Suprapubic skin (tissue), 4 donors: ENCODE measurements around the gene RAP2B. TPM values are rescaled to one million over a fixed set of nuclear protein-coding genes. Genes with fewer than 3 reads are reported as not detected.
A peak's percentile ranks its signal among the peaks of the same experiment; 100 is the strongest.

Experiments used
- DNase-seq, 2 donors: peaks; one replicate each; pipeline ENCODE4 v3.0.0-alpha.2; 2019; ENCODE audit warnings: low spot score in 2 of 2
- H3K27ac ChIP-seq: fragments of 200-600 bp; sonication (generic); one replicate; pipeline ENCODE4 v1.5.1; 2019
- H3K27me3 ChIP-seq: fragments of 200-600 bp; sonication (generic); one replicate; pipeline ENCODE4 v1.5.1; 2019
- H3K36me3 ChIP-seq: fragments of 200-600 bp; sonication (generic); one replicate; pipeline ENCODE4 v1.5.1; 2019
- H3K4me1 ChIP-seq: fragments of 200-600 bp; sonication (generic); one replicate; pipeline ENCODE4 v1.5.1; 2019
- H3K4me3 ChIP-seq: fragments of 200-600 bp; sonication (generic); one replicate; pipeline ENCODE4 v1.5.1; 2019; ENCODE audit warnings: mild to moderate bottlenecking
- H3K9me3 ChIP-seq: fragments of 200-600 bp; sonication (generic); one replicate; pipeline ENCODE4 v1.5.1; 2019
- EP300 ChIP-seq: sonication (generic); formaldehyde crosslinking; IDR thresholded peaks from one replicate; pipeline ENCODE4 v1.6.1; 2017; ENCODE audit warnings: antibody characterized with exemption
- POLR2A ChIP-seq, 2 donors: fragments of 450-650 bp; IDR thresholded peaks; one replicate each; pipeline ENCODE4 v1.6.1; 2017; ENCODE audit warnings: antibody characterized with exemption in 2 of 2, mild to moderate bottlenecking in 2 of 2, moderate library complexity in 2 of 2
- POLR2AphosphoS5 ChIP-seq, 3 donors: sonication (generic); formaldehyde crosslinking; IDR thresholded peaks; one replicate each; pipeline ENCODE4 v1.6.1; 2017; ENCODE audit warnings: antibody characterized with exemption in 3 of 3
- WGBS: methylation state at CpG from one replicate; pipeline ENCODE4 v1.1.5; 2018; 5-methylcytosine and 5-hydroxymethylcytosine counted together
- total RNA-seq, 4 donors: library from RNA; depleted of rRNA; stranded (reverse); fragments of >200 nt; gene quantifications; one replicate each; pipeline ENCODE4 v1.1.0, GENCODE V29; 2016
- TF ChIP-seq, protein P1 (sequence below), 2 donors: fragments of 200-600 bp in 1 of 2; fragments of 450-650 bp in 1 of 2; sonication (generic) in 1 of 2; IDR thresholded peaks; one replicate each; pipeline ENCODE4 v1.5.1; 2016 to 2019; ENCODE audit warnings: antibody characterized with exemption in 2 of 2, mild to moderate bottlenecking in 1 of 2, moderate library complexity in 1 of 2

The RAP2B gene
- total RNA-seq, 4 donors from 2014 or later, result 13.8 to 27.4 (median 21.0) TPM

DNA sequence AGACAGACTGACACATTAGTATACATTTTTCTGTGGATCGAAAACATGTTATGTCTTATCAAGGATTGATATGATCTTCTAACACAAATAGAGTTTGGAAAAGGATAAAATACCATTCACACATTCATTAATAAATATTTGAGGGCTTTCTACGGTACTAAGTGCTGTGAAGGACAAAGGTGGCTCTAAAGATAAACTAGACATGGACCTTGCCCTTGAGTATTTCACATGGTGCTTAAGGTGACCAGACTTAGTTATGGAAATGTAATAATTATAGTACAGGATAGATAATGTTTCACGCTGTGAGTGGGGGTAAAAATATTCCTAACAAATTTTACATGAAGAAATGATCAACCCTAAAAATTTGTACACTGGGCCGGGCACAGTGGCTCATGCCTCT is 3.8 kb upstream of the RAP2B start:
- no peaks in the 10 kb centered on the region for H3K27me3 ChIP-seq
- no peaks in the 10 kb centered on the region for H3K36me3 ChIP-seq
- H3K4me1 ChIP-seq, result peaks cover 10% of the 10 kb centered on the region
- 71% methylated on average over 4 of the region's 4 CpGs for WGBS
- H3K9me3 ChIP-seq, result no peaks in the 10 kb centered on the region
- no peak for DNase-seq
- TF ChIP-seq, protein P1, sequence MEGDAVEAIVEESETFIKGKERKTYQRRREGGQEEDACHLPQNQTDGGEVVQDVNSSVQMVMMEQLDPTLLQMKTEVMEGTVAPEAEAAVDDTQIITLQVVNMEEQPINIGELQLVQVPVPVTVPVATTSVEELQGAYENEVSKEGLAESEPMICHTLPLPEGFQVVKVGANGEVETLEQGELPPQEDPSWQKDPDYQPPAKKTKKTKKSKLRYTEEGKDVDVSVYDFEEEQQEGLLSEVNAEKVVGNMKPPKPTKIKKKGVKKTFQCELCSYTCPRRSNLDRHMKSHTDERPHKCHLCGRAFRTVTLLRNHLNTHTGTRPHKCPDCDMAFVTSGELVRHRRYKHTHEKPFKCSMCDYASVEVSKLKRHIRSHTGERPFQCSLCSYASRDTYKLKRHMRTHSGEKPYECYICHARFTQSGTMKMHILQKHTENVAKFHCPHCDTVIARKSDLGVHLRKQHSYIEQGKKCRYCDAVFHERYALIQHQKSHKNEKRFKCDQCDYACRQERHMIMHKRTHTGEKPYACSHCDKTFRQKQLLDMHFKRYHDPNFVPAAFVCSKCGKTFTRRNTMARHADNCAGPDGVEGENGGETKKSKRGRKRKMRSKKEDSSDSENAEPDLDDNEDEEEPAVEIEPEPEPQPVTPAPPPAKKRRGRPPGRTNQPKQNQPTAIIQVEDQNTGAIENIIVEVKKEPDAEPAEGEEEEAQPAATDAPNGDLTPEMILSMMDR (IDR thresholded peaks at IDR 0.05), result no peak
- TF ChIP-seq POLR2A (IDR thresholded peaks at IDR 0.05) (no peak), EP300 (no peak), POLR2AphosphoS5 (IDR thresholded peaks at IDR 0.05) (no peak)
- H3K27ac ChIP-seq, result no peak overlapping the region
- H3K4me3 ChIP-seq, result no peak overlapping the region

DNA sequence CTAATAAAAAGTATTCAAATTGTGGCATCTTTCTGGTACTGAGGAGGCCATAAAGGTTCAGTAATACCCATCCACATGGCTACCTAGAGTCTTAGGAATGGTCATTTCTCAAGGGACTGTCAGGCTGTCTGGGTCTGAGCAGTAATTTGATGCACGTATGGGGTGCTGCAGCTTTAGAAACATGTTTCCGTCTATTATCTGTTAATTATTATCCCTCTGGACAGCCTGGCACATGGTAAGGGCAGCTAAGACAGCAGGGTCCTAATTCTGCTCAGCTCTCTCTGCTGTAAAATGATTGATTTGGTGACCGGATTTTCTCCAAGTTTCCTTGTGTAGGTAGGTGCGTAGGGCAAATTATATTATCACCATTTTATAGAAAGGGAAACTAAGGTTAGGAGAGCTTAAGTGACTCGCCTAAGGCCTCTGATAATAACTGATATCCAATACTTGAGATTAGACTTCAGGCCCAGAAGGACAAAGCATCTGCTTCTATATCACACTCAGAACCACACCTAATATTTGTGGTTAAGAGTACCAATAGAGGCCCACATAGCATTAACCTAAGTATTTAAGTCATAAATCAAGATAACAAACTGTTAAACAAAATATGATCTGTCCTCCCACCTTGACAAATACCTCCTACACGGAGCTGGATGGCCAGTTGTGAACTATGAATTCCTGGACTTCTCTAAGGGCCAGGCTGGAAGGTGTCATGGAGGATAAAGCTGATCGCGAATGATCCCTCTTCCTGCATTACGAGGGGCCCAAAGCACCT is 2.9 kb upstream of the RAP2B start:
- 86% methylated on average over 9 of the region's 9 CpGs for WGBS
- peaks cover 16% of the 10 kb centered on the region for H3K4me1 ChIP-seq
- H3K9me3 ChIP-seq, result no peaks in the 10 kb centered on the region
- no peaks in the 10 kb centered on the region for H3K27me3 ChIP-seq
- TF ChIP-seq, protein P1 (IDR thresholded peaks at IDR 0.05), result no peak
- no peak for TF ChIP-seq POLR2AphosphoS5 (IDR thresholded peaks at IDR 0.05)
- TF ChIP-seq EP300, result no peak
- no peak for TF ChIP-seq POLR2A (IDR thresholded peaks at IDR 0.05)
- no peak overlapping the region for H3K27ac ChIP-seq
- H3K4me3 ChIP-seq, result no peak overlapping the region
- no peak for DNase-seq
- no peaks in the 10 kb centered on the region for H3K36me3 ChIP-seq

DNA sequence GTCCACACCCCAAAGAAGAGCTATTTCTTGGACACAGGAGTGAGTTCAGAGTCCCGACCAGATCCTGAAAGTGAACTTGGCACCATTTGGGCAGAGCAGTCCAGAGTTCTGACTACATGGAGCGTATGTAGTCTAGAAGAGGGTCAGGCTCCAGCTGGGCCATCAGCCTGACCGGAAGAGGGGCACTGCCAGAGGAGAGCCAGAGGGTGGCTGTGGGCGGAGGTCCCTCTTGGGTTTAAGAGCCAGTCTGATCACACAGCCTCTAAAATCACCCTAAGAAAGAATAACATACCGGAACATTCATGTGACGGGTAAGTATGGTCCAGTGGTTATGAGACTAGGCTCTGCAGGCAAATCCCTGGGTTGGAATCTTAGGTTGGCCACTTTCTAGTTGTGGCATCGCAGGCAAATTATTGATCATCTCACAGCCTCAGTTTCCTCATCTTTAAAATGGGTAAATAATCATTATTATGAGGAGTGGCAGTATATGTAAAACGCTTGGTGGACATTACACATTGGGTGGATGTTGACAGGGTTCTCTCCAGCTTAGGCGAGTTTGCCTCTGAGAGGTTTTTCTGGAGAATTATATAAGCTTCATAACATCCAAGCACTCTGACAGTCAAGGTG is 2.1 kb upstream of the RAP2B start:
- H3K9me3 ChIP-seq, result no peaks in the 10 kb centered on the region
- TF ChIP-seq EP300, result no peak
- no peak for TF ChIP-seq POLR2A (IDR thresholded peaks at IDR 0.05)
- TF ChIP-seq POLR2AphosphoS5 (IDR thresholded peaks at IDR 0.05), result no peak
- TF ChIP-seq, protein P1 (IDR thresholded peaks at IDR 0.05), result no peak
- H3K4me1 ChIP-seq, result peaks cover 23% of the 10 kb centered on the region
- peak overlapping the region; percentile 96 for H3K27ac ChIP-seq
- WGBS, result 84% methylated on average over 9 of the region's 9 CpGs
- H3K27me3 ChIP-seq, result no peaks in the 10 kb centered on the region
- peak overlapping the region; percentile 83 for H3K4me3 ChIP-seq
- DNase-seq, result no peak
- H3K36me3 ChIP-seq, result no peaks in the 10 kb centered on the region

DNA sequence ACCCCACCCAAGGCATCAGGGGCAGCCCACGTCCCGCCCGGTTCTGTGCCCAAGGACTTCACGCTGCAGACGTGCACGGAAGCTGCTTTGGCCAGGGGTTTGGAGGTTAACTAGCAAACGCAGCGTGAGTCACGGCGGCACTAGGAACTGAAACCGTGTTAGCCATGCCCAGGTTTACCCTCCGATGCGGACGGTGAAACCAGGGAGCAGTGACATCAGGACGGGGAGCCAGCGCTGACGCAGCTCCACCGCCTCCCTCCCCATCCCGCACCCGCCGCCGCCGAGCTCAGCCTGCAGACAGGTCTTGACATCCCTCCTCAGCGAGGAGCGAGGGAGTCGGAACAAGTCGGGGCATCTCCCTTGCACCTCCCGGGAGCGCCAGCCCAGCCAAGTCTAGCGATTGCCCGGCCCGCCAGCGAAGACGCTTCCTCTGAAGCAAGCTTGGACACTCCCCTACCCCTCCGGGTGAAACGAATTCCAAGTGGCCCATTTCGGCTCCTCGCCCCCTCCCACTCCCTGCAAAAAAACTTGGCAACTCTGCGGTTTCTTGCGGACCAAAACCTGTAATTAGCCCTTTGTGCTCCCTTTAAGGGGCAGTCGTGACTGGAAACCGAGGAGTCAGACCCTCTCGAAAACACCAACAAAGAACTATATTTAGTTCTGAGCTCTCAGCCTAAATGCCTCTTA is 1.4 kb upstream of the RAP2B start:
- no peaks in the 10 kb centered on the region for H3K9me3 ChIP-seq
- H3K27me3 ChIP-seq, result no peaks in the 10 kb centered on the region
- H3K36me3 ChIP-seq, result no peaks in the 10 kb centered on the region
- peaks cover 30% of the 10 kb centered on the region for H3K4me1 ChIP-seq
- peak; percentile 92 to 93 for DNase-seq
- WGBS, result under 1% methylated on average over 32 of the region's 43 CpGs
- H3K4me3 ChIP-seq, result peak overlapping the region; percentile 83
- peak overlapping the region; percentile 96 for H3K27ac ChIP-seq
- peak in 2 of 3 donors; percentile 72 to 77 for TF ChIP-seq POLR2AphosphoS5 (IDR thresholded peaks at IDR 0.05)
- TF ChIP-seq POLR2A (IDR thresholded peaks at IDR 0.05), result peak in 1 of 2 donors; percentile 13
- TF ChIP-seq, protein P1 (IDR thresholded peaks at IDR 0.05), result no peak
- TF ChIP-seq EP300, result no peak
